Ramos (cell line): ENCODE measurements around the gene CIDEC.
"Not testable (repeated sequence)": the region's sequence is repeated elsewhere in the genome, so short reads cannot be mapped to it uniquely, and the experiment has no call there.

Source experiments
- in situ Hi-C: fragments of 300-500 bp; cut with MboI; formaldehyde crosslinking; loops from one replicate; pipeline ENCODE4 v1.14.3; 2022; ENCODE audit warnings: low sequenced_read_pairs; ENCODE audit not compliant: unreplicated experiment

The CIDEC gene

GRCh38 chr3:9881441-9881840, 1.4 kb upstream of the CIDEC start:
- in situ Hi-C loops: no loop called here

DNA sequence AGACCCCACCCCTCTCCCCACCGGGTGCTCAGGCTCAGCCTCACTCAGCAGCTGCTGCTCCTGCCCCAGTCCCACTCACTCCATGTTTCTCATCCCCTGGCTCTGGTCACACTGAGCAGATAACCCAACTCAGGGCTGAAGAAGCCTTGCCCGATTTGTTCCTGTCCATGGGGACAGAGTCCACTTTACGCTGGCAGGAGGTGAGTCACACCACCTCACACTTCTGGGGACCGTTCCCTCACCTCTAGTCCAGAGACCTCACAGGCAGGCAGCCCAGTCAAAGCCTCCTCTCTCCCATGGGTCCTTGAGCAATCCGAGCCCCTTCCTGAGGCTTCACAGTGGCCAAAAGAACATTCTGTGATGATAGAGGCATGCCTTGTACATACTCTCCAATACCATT, 1.4 kb downstream of the CIDEC start:
- in situ Hi-C loops: no loop called here

GRCh38 chr3:9876991-9877390, 3.1 kb downstream of the CIDEC start:
- in situ Hi-C loops: no loop called here

GRCh38 chr3:9876255-9876654, 3.8 kb downstream of the CIDEC start:
- in situ Hi-C loops: not testable (repeated sequence)

- in situ Hi-C loops: no loop called here
Measured at GRCh38 chr3:9875448-9875847, 4.6 kb downstream of the CIDEC start.

DNA sequence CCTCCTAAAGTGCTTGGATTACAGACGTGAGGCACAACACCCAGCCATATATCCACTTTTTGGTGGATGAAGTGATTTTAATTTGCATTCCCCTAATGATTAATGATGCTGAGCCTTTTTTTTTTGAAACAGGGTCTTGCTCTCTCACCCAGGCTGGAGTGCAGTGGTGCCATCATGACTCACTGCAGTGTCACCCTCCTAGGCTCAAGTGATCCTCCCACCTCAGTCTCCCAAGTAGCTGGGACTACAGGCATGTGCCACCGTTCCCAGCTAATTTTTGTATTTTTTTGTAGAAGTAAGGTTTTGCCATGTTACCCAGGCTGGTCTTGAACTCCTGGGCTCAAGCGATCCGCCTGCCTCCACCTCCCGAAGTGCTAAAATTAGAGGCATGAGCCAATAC, 8.0 kb downstream of the CIDEC start:
- in situ Hi-C loops: not testable (repeated sequence)

GRCh38 chr3:9870978-9871377, 9.1 kb downstream of the CIDEC start:
- in situ Hi-C loops: no loop called here

DNA sequence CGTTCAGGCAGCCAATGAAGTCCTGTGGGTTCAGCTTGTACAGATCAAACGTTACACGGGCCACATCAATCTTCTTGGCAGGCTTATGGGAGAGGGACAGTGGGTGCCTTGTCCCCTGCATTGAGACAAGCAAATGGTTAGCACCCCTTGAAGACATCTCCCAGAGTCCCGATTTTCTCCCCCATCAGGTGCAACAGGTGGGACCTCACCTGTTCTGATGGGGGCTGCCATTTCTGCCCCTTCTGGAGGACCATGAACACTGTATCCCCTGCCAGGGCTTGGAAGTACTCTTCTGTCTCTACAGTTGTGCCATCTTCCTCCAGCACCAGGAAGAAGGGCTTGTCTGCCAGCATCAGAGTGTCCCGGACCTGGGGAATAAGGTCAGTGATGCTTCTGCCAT, 10.1 kb downstream of the CIDEC start:
- in situ Hi-C loops: no loop called here

DNA sequence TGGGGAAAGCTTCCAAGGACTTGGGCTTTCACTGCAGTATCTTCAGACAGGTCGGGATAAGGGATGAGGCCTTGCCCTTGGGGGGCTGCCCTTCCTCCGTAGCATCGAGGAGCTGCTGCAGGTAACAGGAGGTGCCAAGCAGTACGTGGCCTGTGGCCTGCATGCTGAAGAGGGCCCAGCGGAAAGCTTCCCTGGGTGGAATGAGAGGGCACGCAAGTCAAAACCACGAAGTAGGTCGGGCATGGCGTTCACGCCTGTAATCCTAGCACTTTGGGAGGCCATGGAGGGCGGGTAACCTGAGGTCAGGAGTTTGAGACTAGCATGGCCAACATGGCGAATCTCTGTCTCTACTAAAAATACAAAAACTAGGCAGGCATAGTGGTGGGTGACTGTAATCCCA, 12.9 kb downstream of the CIDEC start:
- in situ Hi-C loops: no loop called here

GRCh38 chr3:9866639-9867038, 13.4 kb downstream of the CIDEC start:
- in situ Hi-C loops: no loop called here

GRCh38 chr3:9865125-9865637, 14.9 kb downstream of the CIDEC start:
- in situ Hi-C loops: not testable (repeated sequence)

GRCh38 chr3:9864200-9864927, 15.7 kb downstream of the CIDEC start:
- in situ Hi-C loops: no loop called here

DNA sequence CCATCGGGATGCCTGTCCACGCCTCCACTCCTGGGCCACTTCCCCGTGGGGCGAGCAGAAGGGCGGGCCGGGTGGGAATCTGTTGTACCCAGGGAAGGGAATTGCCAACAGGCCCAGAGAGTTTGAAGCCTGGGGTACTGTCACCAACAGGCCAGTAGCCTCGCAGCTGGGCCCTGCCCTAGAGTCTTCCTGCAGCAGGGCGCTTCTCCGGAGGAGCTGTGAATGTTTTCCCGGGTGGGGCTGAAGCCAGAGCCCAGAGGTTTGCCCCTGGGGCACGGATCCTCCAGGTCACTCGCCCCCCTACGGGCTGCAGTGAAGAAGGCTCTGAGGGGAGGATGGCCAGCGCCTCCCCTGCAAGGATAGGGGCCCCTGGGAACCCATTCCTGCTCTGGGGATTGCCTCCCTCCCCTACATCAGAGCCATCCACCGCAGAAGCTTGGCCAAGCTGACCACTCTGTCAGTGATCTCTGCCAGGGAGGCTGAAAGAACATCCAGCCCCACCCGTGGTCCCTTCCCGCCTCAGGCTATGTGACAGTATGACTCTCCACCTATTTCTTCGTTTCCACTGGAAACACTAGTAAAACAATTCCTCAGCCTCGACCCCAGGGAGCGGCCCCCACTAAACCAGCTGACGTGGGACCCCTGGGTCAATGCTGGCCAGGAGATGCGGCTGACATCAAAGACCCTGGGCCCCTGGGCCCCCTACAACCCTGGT, 16.8 kb downstream of the CIDEC start:
- in situ Hi-C loops: no loop called here

DNA sequence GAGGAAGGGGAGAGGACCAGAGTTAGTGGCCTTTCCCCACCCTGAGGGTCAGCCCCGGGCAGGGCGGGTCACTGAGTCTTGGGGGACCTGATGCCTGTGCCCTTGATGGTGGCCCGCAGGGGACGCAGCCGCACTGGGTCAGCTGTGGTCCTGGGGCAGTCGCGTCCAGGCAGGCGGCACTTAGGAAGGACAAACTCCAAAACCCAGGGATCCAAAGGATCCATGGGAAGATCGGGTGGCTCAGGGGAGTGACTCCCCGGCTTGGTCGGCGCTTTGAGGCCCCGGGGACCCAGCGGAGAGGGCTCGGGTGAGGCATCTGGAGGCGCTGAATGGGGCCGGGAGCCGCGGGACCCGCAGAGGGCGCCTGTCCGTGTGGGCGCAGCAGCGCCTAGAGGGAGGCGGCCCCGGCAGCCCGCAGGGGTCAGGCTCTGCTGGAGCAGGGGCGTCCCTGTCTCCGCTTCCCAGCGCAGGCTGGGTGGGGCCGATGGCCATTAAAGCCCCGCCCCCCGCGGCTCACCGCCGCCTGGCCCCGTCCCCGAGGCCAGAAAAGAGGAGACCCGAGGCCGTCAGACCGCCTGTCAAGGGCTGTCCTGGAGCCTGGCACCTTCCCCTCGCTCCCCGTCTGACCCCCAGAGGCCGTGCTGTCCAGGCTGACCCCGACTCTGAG, 17.5 kb downstream of the CIDEC start:
- in situ Hi-C loops: no loop called here

GRCh38 chr3:9861626-9862130, 18.4 kb downstream of the CIDEC start:
- in situ Hi-C loops: no loop called here

DNA sequence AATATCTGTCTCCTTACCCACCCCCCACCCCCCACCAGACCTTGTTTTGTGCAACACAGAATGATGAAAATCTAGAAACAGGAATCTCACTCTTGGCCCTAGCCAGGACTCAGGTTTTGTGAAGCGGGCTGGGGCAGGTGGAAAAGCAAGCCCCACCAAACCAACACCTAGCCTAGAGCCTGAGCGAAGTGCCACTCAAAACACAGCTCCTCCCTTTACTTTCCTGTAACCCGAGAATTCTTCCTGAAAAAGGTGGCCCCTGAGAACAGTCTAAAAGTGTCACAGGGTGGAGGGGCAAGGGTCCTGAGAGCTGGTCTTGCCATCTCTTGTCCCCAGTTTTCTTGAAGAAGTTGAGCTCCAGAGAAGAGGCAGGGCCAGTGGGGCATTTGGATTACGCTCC, 18.9 kb downstream of the CIDEC start:
- in situ Hi-C loops: no loop called here

DNA sequence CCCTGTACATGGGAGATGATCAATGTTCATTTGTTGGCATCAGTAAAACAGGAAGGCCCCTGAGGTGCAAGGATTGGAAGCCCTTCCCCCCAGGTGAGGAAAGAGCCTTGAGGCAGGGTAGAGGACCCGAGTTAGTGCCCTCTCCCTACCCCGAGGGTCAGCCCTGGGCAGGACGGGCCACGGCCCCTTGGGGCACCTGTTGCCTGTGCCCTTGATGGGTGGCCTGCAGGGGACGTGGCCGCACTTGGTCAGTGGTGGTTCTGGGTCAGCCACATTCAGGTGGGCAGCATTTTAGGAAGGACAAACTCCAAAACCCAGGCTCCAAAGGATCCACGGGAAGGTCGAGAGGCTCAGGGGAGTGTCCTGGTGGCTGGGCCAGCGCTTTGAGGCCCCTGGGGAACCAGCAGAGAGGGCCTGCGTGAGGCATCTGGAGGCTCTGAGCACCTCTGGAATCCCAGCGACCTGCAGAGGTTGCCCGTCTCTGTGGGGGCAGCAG, 20.5 kb downstream of the CIDEC start:
- in situ Hi-C loops: no loop called here

DNA sequence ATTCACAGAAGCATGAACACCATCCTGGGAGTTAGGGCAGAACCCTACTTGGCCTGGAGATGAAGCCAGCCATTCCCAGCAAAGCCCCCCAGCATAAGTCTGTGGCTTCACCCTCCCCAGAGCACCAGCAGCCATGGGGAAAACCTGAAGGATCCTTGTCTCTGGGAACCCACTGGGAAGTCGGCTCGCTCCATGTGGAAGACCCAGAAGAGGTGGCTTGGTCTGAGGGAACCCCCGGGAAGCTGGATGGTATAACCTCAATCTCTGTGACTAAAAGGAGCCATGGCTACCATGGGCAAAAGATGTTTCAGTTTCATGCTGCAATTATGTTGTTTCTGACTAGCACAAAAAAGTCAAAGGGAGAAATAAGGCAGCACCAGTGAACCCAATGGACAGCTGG, 24.5 kb downstream of the CIDEC start:
- in situ Hi-C loops: no loop called here

DNA sequence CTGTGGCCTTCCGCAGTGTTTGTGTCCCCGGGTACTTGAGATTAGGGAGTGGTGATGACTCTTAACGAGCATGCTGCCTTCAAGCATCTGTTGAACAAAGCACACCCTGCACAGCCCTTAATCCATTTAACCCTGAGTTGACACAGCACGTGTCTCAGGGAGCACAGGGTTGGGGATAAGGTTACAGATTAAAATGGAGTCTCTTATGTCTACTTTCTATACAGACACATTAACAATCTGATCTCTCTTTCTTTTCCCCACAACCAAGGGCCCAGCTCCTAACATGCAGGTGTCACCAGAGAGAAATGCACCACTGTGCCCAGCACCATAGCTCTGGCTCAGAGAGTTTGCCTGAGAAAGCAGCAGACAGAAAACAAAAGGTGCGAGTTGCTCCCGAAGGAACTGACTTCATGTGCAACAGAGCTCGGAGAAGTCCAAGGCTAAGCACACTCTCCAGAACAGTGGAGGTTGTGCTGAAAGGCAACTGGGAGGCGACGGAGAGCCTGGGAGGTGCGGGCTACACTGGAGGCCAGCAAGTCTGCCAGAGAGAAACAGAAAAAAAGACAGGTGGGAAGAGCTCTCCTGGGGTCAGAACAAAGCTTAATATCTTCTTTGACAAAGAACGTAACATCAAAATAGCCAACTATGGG, 25.6 kb downstream of the CIDEC start:
- in situ Hi-C loops: not testable (repeated sequence)

GRCh38 chr3:9852528-9852927, 27.5 kb downstream of the CIDEC start:
- in situ Hi-C loops: no loop called here
